GM19023 (cell line): ENCODE results near the gene DENND1C.
"Not testable (repeated sequence)": the region's sequence is repeated elsewhere in the genome, so short reads cannot be mapped to it uniquely, and the experiment has no call there.

Source experiments
- ATAC-seq: cut with Tn5 transposase; IDR thresholded peaks from one replicate; pipeline ENCODE4 v1.9.1; 2021; ENCODE audit warnings: mild to moderate bottlenecking, moderate library complexity; ENCODE audit not compliant: unreplicated experiment

The DENND1C gene

DNA sequence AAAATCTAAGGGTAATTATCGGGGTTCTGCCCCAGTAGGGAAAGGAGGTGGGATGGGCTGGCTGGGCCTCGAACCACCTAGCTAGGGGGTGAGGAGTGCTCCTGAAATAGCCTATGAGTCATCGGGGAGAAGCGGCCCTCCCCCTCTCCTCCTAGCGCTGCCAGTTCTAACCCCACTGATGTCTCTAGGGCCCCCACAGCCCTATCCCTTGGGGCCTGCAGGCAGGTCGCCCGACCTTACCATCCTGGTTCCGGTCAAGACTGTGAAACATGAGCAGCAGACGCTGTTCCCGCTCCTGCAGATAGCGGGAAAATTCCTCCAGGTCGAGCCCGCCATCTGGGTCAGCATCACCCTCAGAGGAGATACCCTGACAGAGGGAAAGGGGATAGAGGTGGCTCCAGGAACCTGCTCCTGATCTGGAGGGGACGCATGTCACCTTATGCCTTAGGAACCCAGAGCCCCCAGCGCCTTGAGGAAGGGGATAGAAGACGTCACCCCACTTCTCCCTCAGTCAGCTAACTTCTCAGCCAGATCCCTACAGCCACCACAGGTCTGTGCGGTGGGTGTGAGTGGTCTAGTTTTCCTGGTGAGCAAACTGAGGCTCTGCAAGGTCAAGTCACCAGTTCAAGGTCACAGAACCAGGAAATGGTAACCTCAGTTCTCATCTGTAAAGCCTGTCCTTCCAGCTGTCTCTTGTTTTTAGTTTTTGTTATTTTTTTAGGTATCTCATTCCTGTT is 23.5 kb downstream of the DENND1C start:
- no peak for ATAC-seq

- no peak for ATAC-seq
These were observed 25.7 kb downstream of the DENND1C start for GRCh38 chr19:6455924-6456323.

- ATAC-seq, result no peak
These were observed 27.5 kb downstream of the DENND1C start for GRCh38 chr19:6453951-6454565.

DNA sequence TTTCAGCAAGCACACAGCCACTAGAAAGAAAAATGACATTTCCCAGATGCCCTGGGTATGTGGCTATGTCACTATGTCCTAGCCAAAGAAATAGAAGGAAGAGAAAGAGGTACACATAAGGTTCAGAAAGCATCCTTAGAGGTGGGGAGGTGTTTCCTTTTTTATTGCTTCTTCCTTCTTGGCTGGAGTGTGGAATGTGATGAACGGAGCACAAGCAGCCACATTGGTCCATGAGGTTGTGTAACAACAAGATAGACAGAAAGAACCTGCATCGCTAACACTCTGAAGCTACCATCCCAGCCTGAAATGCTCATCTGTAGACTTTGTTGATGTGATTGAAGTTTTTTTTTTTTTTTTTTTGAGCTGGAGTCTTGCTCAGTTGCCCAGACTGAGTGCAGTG is 28.7 kb downstream of the DENND1C start:
- no peak for ATAC-seq

- ATAC-seq, result no peak
These were observed 29.4 kb downstream of the DENND1C start for GRCh38 chr19:6452223-6452614.

DNA sequence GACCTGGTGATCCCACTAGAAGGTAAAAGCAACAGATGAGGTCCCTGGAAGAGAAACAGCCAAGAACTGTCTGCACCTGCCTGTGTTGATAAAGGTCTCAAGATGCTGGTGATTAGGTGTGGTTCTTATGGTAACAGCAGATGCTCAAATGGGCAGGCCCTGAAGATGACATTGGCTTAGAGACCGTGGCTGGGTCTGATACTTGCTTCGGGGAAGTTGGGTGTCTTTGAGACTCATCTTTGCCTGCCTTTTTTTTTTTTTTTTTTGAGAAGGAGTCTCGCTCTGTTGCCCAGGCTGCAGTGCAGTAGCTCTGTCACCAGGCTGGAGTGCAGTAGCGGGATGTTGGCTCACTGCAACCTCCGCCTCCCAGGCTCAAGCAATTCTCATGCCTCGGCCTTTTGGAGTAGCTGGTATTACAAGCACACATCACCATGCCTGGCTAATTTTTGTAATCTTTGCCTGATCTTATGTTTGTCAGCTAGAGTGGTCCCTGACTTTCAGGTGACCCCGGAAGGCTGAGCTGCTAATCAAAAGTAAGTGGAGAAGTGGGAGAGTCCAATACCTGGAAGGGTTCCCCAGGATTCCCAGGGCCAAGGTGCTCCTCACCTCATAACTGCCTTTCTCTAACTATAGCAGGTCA is 29.9 kb downstream of the DENND1C start:
- ATAC-seq, result no peak

- no peak for ATAC-seq
These were observed 31.4 kb downstream of the DENND1C start for GRCh38 chr19:6450166-6450565.

DNA sequence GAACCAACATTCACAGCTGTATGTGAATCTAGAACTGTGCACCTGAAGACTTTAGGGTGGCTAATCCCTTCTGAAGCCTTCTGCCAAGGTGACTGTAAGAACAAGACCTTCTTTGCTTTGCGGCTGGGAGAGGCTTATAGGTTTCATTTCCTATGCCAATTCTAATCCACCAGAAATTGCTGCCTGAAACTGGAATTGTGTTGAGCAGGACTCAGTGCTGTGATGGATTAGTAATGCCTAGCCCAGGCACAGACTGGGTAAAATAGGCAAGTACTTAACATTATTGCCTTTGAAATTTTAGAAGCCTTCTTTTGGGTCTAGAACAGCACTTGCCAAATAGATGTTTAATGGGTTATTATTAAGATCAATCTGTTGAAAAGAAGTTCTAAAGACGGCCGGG is 33.5 kb downstream of the DENND1C start:
- no peak for ATAC-seq

- no peak for ATAC-seq
These were observed 35.1 kb downstream of the DENND1C start for GRCh38 chr19:6446452-6446851.

GRCh38 chr19:6443986-6444385 is 37.6 kb downstream of the DENND1C start:
- ATAC-seq, result no peak

DNA sequence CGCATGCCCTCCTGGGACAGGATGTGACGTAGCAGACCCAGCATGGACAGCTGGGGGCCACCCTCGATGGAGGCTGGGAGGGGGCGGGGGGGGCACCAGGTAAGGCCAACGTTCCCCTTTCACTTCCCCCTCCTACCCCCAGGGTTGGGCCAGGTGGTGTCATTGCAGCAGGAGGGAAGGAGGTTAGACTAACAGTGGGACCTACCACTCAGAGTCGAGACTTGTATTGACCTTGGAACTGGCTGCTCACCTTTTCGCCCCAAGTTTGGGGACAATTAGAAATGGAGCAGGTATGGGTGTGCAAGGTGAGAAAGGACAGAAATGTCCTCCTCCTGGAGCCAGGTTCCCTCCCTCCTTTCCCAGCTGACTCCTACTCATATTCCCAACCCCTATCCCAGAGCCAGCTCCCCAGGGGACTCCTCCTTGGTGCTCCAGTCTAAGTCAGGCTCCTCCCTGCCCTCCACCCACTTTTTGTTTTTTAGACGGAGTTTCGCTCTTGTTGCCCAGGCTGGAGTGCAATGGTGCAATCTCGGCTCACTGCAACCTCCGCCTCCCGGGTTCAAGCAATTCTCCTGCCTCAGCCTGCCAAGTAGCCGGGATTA is 39.4 kb downstream of the DENND1C start:
- ATAC-seq, result no peak

- no peak for ATAC-seq
These were observed 40.7 kb downstream of the DENND1C start for GRCh38 chr19:6440905-6441304.

- ATAC-seq, result no peak
These were observed 41.8 kb downstream of the DENND1C start for GRCh38 chr19:6439743-6440142.

GRCh38 chr19:6433663-6434062 is 47.9 kb downstream of the DENND1C start, which contains the start of gene SLC25A41:
Gene SLC25A41, minus strand, starts transcription at chr19:6433763. Its CDS starts 70 bp downstream, at chr19:6433693.
- ATAC-seq, result no peak

DNA sequence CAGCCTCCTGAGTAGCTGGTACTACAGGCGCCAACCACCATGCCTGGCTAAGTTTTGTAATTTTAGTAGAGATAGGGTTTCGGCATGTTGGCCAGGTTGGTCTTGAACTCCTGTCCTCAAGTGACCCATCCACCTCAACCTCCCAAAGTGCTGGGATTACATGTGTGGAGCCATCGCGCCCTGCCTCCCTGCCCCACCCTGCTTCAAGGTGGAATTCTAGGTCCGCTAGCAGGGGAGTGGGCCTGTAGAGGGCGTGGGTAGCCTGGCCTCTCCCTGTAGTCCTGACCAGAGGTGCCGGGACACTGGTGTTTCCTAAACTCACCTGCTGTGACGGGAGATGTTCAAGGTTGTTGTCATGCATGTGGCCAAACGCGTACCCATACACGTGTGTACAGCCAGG is 48.4 kb downstream of the DENND1C start:
- ATAC-seq, result no peak

GRCh38 chr19:6431891-6432290 is 49.7 kb downstream of the DENND1C start:
- ATAC-seq, result no peak

GRCh38 chr19:6429419-6430221 is 52.0 kb downstream of the DENND1C start:
- no peak for ATAC-seq

GRCh38 chr19:6428692-6429418 is 52.7 kb downstream of the DENND1C start:
- ATAC-seq, result not testable (repeated sequence)

- ATAC-seq, result no peak
These were observed 54.5 kb downstream of the DENND1C start for GRCh38 chr19:6427131-6427530.
